COLO668 (cell line): ENCODE results near the gene TBC1D20.
A peak's percentile ranks its signal among the peaks of the same experiment; 100 is the strongest.
"Not testable (repeated sequence)": the region's sequence is repeated elsewhere in the genome, so short reads cannot be mapped to it uniquely, and the experiment has no call there.

Source experiments
- DNase-seq: peaks from one replicate; lab custom pipeline; 2025; ENCODE audit not compliant: unreplicated experiment; lab: John Stamatoyannopoulos, UW

TBC1D20 gene

GRCh38 chr20:402898-403581 is 59.3 kb downstream of the TBC1D20 start:
- DNase-seq: no peak

- no peak for DNase-seq
These were observed 59.8 kb downstream of the TBC1D20 start for GRCh38 chr20:402496-402885.

- peak; percentile 71 for DNase-seq
These were observed 60.4 kb downstream of the TBC1D20 start for GRCh38 chr20:401682-402495.

- no peak for DNase-seq
These were observed 61.7 kb downstream of the TBC1D20 start for GRCh38 chr20:400454-401275.

GRCh38 chr20:400128-400453 is 62.2 kb downstream of the TBC1D20 start:
- DNase-seq: no peak

- no peak for DNase-seq
These were observed 63.1 kb downstream of the TBC1D20 start for GRCh38 chr20:399182-399707.

GRCh38 chr20:397432-398237 is 64.7 kb downstream of the TBC1D20 start:
- no peak for DNase-seq

GRCh38 chr20:396619-397431 is 65.5 kb downstream of the TBC1D20 start:
- no peak for DNase-seq

GRCh38 chr20:396252-396618 is 66.1 kb downstream of the TBC1D20 start:
- DNase-seq: no peak

GRCh38 chr20:393296-393695 is 69.0 kb downstream of the TBC1D20 start:
- not testable (repeated sequence) for DNase-seq

GRCh38 chr20:391041-391711 is 71.2 kb downstream of the TBC1D20 start:
- DNase-seq: no peak

- no peak for DNase-seq
These were observed 73.1 kb downstream of the TBC1D20 start for GRCh38 chr20:389220-389619.

GRCh38 chr20:388034-388994 is 74.0 kb downstream of the TBC1D20 start:
- no peak for DNase-seq

GRCh38 chr20:387520-387919 is 74.8 kb downstream of the TBC1D20 start:
- no peak for DNase-seq

- DNase-seq: not testable (repeated sequence)
These were observed 75.7 kb downstream of the TBC1D20 start for GRCh38 chr20:386634-387033.
